GM12875 (cell line): Measurements from ENCODE around the gene SLC34A1.

Source experiments
- H3K4me3 ChIP-seq: one replicate; pipeline ENCODE4 v1.5.1; 2011; ENCODE audit warnings: low read depth, low read length, control low read depth
- CTCF ChIP-seq: IDR thresholded peaks from 2 replicates; pipeline ENCODE4 v1.5.1; 2011; ENCODE audit warnings: low read depth, mild to moderate bottlenecking, control low read depth, inconsistent platforms, low read length, moderate library complexity, borderline replicate concordance; ENCODE audit not compliant: insufficient read depth

The SLC34A1 gene

GRCh38 chr5:177377851-177378776 is 6.1 kb upstream of the SLC34A1 start:
- H3K4me3 ChIP-seq, result no peak overlapping the region
- TF ChIP-seq CTCF, result no peak

GRCh38 chr5:177378884-177379883 is 5.0 kb upstream of the SLC34A1 start:
- no peak for TF ChIP-seq CTCF

GRCh38 chr5:177380805-177381126 is 3.5 kb upstream of the SLC34A1 start:
- no peak for TF ChIP-seq CTCF
- H3K4me3 ChIP-seq, result no peak overlapping the region

More at GRCh38 chr5:177378884-177379883, 5.0 kb upstream of the SLC34A1 start:
- H3K4me3 ChIP-seq, result no peak overlapping the region

- no peak; the same call in 1 of the 2 replicates for TF ChIP-seq CTCF
Measured at GRCh38 chr5:177382423-177383029, 1.7 kb upstream of the SLC34A1 start.

GRCh38 chr5:177383181-177383580 is 1.1 kb upstream of the SLC34A1 start:
- TF ChIP-seq CTCF, result no peak
- H3K4me3 ChIP-seq, result no peak overlapping the region

More at GRCh38 chr5:177382423-177383029, 1.7 kb upstream of the SLC34A1 start:
- no peak overlapping the region for H3K4me3 ChIP-seq

DNA sequence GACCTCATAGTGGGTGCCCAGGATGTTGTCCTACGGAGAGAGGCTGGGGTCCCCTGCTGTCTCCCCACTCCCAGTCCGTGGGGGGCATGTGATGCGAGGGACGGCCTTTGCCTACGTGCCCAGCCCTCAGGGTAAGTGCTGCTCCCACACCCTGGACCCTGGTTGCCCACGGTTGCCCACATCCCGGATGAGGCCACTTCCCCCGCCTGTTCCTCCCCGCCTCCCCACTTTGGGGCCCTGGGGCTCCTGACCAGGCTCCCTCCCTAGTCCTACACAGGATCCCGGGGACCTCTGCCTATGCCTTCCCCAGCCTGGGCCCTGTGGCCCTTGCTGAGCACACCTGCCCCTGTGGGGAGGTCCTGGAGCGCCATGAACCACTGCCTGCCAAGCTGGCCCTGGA is 1.5 kb downstream of the SLC34A1 start:
- no peak overlapping the region for H3K4me3 ChIP-seq
- TF ChIP-seq CTCF, result no peak
